Right lobe of liver (tissue), 6 donors: ENCODE measurements around the gene SEPSECS. TPM values are rescaled to one million over a fixed set of nuclear protein-coding genes. Genes with fewer than 3 reads are reported as not detected.

Experiments
- ATAC-seq, 4 donors: fragments of 200-7000 bp; cut with Tn5 transposase; one replicate each; pipeline ENCODE4 v1.9.1; 2020; ENCODE audit warnings: mild to moderate bottlenecking in 4 of 4, moderate library complexity in 4 of 4
- DNase-seq, 3 donors: peaks; one replicate each; pipeline ENCODE4 v3.0.0-alpha.2; 2020
- H3K27ac ChIP-seq, 3 donors: fragments of 200-600 bp; one replicate each; pipeline ENCODE4 v1.8.0; 2022
- H3K27me3 ChIP-seq, 2 donors: fragments of 200-600 bp; one replicate each; pipeline ENCODE4 v1.8.0; 2022
- H3K36me3 ChIP-seq, 4 donors: fragments of 200-600 bp; sonication (generic) in 1 of 4; one replicate each; pipeline versions ENCODE4 v1.5.1 to v1.8.0; 2017 to 2022; ENCODE audit warnings: control low read depth in 1 of 4
- H3K4me1 ChIP-seq, 4 donors: fragments of 200-600 bp; sonication (generic) in 1 of 4; one replicate each; pipeline versions ENCODE4 v1.5.1 to v1.8.0; 2017 to 2022; ENCODE audit warnings: control low read depth in 1 of 4
- H3K4me3 ChIP-seq, 3 donors: fragments of 200-600 bp; one replicate each; pipeline ENCODE4 v1.8.0; 2022
- H3K9me3 ChIP-seq, 4 donors: fragments of 200-600 bp; sonication (generic) in 1 of 4; one replicate each; pipeline versions ENCODE4 v1.5.1 to v1.8.0; 2017 to 2022; ENCODE audit warnings: control low read depth in 1 of 4
- POLR2A ChIP-seq: fragments of 450-650 bp; IDR thresholded peaks from one replicate; pipeline ENCODE4 v1.6.1; 2017; ENCODE audit warnings: antibody characterized with exemption, mild to moderate bottlenecking
- WGBS: methylation state at CpG from one replicate; pipeline ENCODE4 v1.1.6; 2018; ENCODE audit warnings: low coverage, low lambda C conversion rate; ENCODE audit not compliant: insufficient coverage; ENCODE audit errors: missing lambda C conversion rate; 5-methylcytosine and 5-hydroxymethylcytosine counted together
- intact Hi-C, 2 donors: fragments of 100-400 bp; cut with DNase I; formaldehyde crosslinking; loops; one replicate each; pipeline versions ENCODE4 v1.11.2 to v1.14.1; 2022
- total RNA-seq, 6 experiments: library from RNA; depleted of rRNA in 2 of 6; stranded (reverse); fragments of >200 nt in 2 of 6; fragmentation: NEBNext Ultra II Directional in 3 of 6; extraction: Animal tissue kit (Norgen Biotek cat#: 25700) in 3 of 6; gene quantifications; one replicate each; pipeline versions ENCODE4 v1.1.0 to v1.2.4, GENCODE V29; 2016 to 2023
- TF ChIP-seq, protein P1 (sequence below), 4 donors: fragments of 200-600 bp in 3 of 4; fragments of 450-650 bp in 1 of 4; IDR thresholded peaks; one replicate each; pipeline versions ENCODE4 v1.5.1 to v1.8.0; 2016 to 2022; ENCODE audit warnings: antibody characterized with exemption in 4 of 4, mild to moderate bottlenecking in 2 of 4
- donor health status: DM: no; HTN: yes; CAD: no.
- donor health status: DM: no; HTN: no; CAD: no.
- donor health status: DM: no; HTN: no; CAD: no.
- donor health status: DM: no; HTN: yes; CAD: no.
- donor health status: DM: no; HTN: yes; CAD: no.

Gene SEPSECS
- total RNA-seq, 6 experiments from 2014 or later: 17.0 to 26.6 (median 22.7) TPM

DNA sequence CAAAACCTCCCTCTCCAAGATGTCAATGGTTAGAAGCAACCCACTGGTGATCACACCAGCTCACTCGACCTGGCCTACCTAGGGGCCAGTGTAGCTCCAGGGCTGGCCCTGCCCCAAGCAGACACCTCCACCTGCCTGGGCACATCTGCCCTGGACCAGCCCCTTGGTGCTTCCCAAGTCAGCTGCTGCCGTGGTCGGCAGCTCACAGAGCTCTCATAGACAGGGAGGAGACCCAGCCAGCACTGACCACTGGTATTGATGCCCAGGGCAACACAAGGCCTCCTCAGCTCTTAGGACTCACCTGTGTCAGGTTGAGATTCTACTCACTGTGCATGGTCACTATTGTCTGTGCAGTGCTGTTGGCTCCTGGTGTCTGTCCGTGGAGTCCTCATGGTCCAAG, 51.7 kb downstream of the SEPSECS start:
- intact Hi-C loops: no loop called here
- Histone ChIP-seq H3K27ac (no peak overlapping the region), H3K9me3 (no peaks in the 10 kb centered on the region), H3K4me3 (no peak overlapping the region), H3K27me3 (no peaks in the 10 kb centered on the region), H3K36me3 (no peaks in the 10 kb centered on the region), H3K4me1 (no peaks in the 10 kb centered on the region)
- ATAC-seq (peak in 1 of 4 donors; percentile 14), DNase-seq (no peak)
- no CpG with 5 or more reads among the region's 4 CpGs for WGBS
- TF ChIP-seq, protein P1, sequence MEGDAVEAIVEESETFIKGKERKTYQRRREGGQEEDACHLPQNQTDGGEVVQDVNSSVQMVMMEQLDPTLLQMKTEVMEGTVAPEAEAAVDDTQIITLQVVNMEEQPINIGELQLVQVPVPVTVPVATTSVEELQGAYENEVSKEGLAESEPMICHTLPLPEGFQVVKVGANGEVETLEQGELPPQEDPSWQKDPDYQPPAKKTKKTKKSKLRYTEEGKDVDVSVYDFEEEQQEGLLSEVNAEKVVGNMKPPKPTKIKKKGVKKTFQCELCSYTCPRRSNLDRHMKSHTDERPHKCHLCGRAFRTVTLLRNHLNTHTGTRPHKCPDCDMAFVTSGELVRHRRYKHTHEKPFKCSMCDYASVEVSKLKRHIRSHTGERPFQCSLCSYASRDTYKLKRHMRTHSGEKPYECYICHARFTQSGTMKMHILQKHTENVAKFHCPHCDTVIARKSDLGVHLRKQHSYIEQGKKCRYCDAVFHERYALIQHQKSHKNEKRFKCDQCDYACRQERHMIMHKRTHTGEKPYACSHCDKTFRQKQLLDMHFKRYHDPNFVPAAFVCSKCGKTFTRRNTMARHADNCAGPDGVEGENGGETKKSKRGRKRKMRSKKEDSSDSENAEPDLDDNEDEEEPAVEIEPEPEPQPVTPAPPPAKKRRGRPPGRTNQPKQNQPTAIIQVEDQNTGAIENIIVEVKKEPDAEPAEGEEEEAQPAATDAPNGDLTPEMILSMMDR (IDR thresholded peaks at IDR 0.05): no peak
- TF ChIP-seq POLR2A: no peak

DNA sequence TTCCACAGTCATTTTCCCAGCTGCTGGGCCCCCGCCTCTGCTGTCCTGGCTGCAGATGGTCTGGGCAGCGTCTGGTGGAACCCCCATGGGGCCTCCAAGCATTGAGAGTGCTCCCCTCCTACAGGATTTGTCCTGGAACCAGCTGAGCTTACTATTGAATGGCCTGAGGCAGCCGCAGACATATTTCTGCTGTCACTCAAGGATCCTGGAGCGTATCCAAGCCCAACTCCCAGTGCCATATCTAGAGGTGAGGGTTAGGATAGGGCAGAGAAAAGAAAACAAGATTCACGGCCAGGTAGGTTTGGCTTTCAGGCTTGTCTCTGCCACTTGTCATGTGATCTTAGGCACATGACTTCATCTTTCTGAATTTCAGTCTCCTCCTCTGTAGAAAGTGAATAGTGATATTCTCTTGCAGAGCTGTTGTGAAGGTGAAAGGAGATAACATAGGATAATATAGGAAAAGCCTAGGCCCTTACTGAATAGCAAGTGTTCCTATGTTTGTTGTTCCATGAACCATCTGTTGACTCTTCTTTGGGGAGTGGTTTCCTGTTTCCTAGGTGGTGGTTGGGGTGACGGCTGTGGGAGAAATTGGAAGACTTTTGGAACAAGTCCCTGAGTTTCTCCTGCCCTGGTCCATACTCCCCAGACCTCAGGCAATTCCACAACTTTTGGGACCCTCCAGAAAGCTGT, 52.3 kb downstream of the SEPSECS start:
- H3K9me3 ChIP-seq: no peaks in the 10 kb centered on the region
- peak in 1 of 4 donors; percentile 28 for ATAC-seq

DNA sequence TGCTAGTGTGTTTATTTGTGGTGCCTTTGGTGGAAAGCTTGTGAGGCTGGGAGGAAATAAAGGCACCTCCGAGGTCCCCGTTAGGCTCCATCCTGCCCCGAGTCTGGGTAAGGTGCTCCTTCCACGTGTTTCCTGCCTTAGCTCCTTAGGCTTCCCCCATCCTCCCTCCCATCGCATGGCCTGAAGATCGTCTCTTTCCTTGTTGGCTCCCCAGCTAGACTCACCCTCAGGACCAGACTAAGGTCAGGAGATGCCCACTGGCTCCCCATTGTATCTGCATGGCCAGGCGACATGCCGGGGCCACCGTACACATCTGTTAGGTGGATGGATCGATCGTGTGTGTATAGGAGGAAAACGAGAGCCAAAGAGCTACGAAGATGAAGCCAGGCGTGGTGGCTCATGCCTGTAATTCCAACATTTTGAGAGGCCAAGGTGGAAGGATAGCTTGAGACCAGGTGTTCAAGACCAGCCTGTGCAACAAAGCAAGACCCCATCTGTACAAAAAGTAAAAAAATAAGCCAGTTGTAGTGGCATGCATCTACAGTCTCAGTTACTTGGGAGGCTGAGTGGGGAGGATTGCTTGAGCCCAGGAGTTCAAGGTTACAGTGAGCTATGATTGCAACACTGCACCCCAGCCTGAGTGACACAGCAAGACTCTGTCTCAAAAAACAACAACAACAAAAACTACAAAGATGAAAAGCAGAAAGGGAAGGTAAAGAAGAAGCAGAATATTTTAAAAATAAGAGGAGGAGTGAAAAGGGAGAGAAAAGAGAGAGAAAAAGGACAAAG, 53.7 kb downstream of the SEPSECS start:
- Histone ChIP-seq H3K4me1 (no peaks in the 10 kb centered on the region), H3K27ac (no peak overlapping the region), H3K9me3 (no peaks in the 10 kb centered on the region), H3K4me3 (no peak overlapping the region), H3K27me3 (no peaks in the 10 kb centered on the region), H3K36me3 (no peaks in the 10 kb centered on the region)
- WGBS: 93% methylated on average over 8 of the region's 14 CpGs
- no peak for DNase-seq
- ATAC-seq: no peak
- TF ChIP-seq, protein P1 (IDR thresholded peaks at IDR 0.05): no peak
- TF ChIP-seq POLR2A: no peak
- intact Hi-C loops: no loop called here

More for the DNA sequence above, 52.3 kb downstream of the SEPSECS start:
- TF ChIP-seq, protein P1 (IDR thresholded peaks at IDR 0.05): no peak
- no peak for TF ChIP-seq POLR2A
- no peak overlapping the region for H3K4me3 ChIP-seq
- no peaks in the 10 kb centered on the region for H3K27me3 ChIP-seq
- no peak for DNase-seq
- H3K4me1 ChIP-seq: no peaks in the 10 kb centered on the region
- no peaks in the 10 kb centered on the region for H3K36me3 ChIP-seq
- no peak overlapping the region for H3K27ac ChIP-seq
- WGBS: 67% methylated on average over 5 of the region's 6 CpGs
- intact Hi-C loops: no loop called here

DNA sequence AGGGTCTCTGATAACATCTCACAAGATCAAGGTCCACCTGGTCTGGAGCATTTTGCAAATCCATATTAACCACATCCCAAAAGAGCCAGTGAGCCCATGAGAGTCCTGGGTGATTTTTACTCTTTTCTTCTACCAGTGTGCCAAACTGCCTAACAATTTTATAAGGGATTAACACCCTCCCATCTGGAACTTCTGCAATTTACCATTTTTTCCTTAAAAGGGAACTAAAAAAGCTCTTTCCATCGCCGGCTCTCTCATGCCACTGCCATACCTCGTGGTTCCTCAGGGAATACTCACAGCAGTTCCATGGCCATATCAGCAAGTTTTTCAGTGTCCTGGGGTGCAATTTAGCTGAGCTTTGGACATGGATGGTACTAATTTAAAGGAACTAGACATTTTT, 55.7 kb downstream of the SEPSECS start:
- intact Hi-C loops: no loop called here
- no peak for DNase-seq
- no peaks in the 10 kb centered on the region for H3K27me3 ChIP-seq
- TF ChIP-seq, protein P1 (IDR thresholded peaks at IDR 0.05): no peak
- TF ChIP-seq POLR2A: no peak
- H3K4me3 ChIP-seq: no peak overlapping the region
- no peaks in the 10 kb centered on the region for H3K9me3 ChIP-seq
- H3K27ac ChIP-seq: no peak overlapping the region
- 36% methylated on average over 3 of the region's 3 CpGs for WGBS
- ATAC-seq: no peak
- H3K36me3 ChIP-seq: no peaks in the 10 kb centered on the region
- no peaks in the 10 kb centered on the region for H3K4me1 ChIP-seq
